PC-3 (cell line): ENCODE results near the gene PTPN22. TPM values are rescaled to one million over a fixed set of nuclear protein-coding genes. Genes with fewer than 3 reads are reported as not detected.
A peak's percentile ranks its signal among the peaks of the same experiment; 100 is the strongest.

Experiments used
- ATAC-seq: fragments of 200-7000 bp; cut with Tn5 transposase; 2 replicates; pipeline ENCODE4 v1.9.1; 2020; ENCODE audit warnings: mild to moderate bottlenecking, moderate library complexity
- BruUV-seq: library from RNA; stranded (reverse); fragments of 400-500 nt; replicated peaks from 2 replicates; lab custom pipeline; 2021; lab: Mats Ljungman, UMichigan
- CTCF ChIA-PET: fragments of 300-600 bp; sonication (Branson Sonifier 250); formaldehyde crosslinking; loops from one replicate; lab custom pipeline; 2022; ENCODE audit warnings: antibody characterized with exemption; lab: Charles Lee
- POLR2A ChIA-PET: fragments of 300-600 bp; sonication (Branson Sonifier 250); formaldehyde crosslinking; loops from one replicate; lab custom pipeline; 2022; ENCODE audit warnings: antibody characterized with exemption; ENCODE audit not compliant: unreplicated experiment; lab: Charles Lee
- DNase-seq: peaks from one replicate; pipeline ENCODE4 v3.0.0-alpha.2; 2015
- H2AFZ ChIP-seq: fragments of 300-600 bp; sonication (generic); 2 replicates; pipeline ENCODE4 v1.6.0; 2016; ENCODE audit warnings: antibody characterized with exemption, low read length
- H3F3A ChIP-seq: fragments of 300-600 bp; sonication (generic); one replicate; pipeline ENCODE4 v1.6.0; 2017; ENCODE audit warnings: antibody characterized with exemption, low read length, control low read depth, mild to moderate bottlenecking; ENCODE audit not compliant: unreplicated experiment
- H3K27ac ChIP-seq: fragments of 300-600 bp; sonication (generic); 2 replicates; pipeline ENCODE4 v1.5.1; 2016; ENCODE audit warnings: mild to moderate bottlenecking, low read length
- H3K27me3 ChIP-seq: fragments of 300-600 bp; sonication (generic); 2 replicates; pipeline ENCODE4 v1.6.1; 2016; ENCODE audit warnings: low read length, mixed read lengths
- H3K36me3 ChIP-seq: fragments of 300-600 bp; sonication (generic); 2 replicates; pipeline ENCODE4 v1.6.1; 2016; ENCODE audit warnings: low read depth, mixed run types, low read length, mixed read lengths
- H3K4me1 ChIP-seq: fragments of 300-600 bp; sonication (generic); 2 replicates; pipeline ENCODE4 v1.5.1; 2016; ENCODE audit warnings: low read length; ENCODE audit not compliant: insufficient read depth
- H3K4me2 ChIP-seq: fragments of 300-600 bp; sonication (generic); 2 replicates; pipeline ENCODE4 v1.6.0; 2016; ENCODE audit warnings: low read length
- H3K4me3 ChIP-seq: fragments of 300-600 bp; sonication (generic); 2 replicates; pipeline ENCODE4 v1.5.1; 2016; ENCODE audit warnings: mild to moderate bottlenecking, low read length, mixed read lengths
- H3K79me2 ChIP-seq: fragments of 300-600 bp; sonication (generic); 2 replicates; pipeline ENCODE4 v1.6.1; 2017; ENCODE audit warnings: low read length, mixed read lengths
- H3K9ac ChIP-seq: fragments of 300-600 bp; sonication (generic); 2 replicates; pipeline ENCODE4 v1.6.0; 2016; ENCODE audit warnings: mild to moderate bottlenecking, low read length
- H3K9me2 ChIP-seq: fragments of 300-600 bp; sonication (generic); replicated peaks from 2 replicates; pipeline ENCODE4 v1.6.1; 2016; ENCODE audit warnings: mixed run types, low read length, mixed read lengths
- H3K9me3 ChIP-seq: fragments of 300-600 bp; sonication (generic); 2 replicates; pipeline ENCODE4 v1.6.1; 2016; ENCODE audit warnings: low read length, mixed read lengths
- H4K20me1 ChIP-seq: fragments of 300-600 bp; sonication (generic); 2 replicates; pipeline ENCODE4 v1.6.1; 2016; ENCODE audit warnings: low read length, mixed read lengths
- CTCF ChIP-seq: fragments of 300-600 bp; sonication (generic); conservative IDR thresholded peaks from 2 replicates; pipeline ENCODE4 v1.5.1; 2017; ENCODE audit warnings: antibody characterized with exemption, low read depth, mild to moderate bottlenecking, low read length
- EZH2 ChIP-seq: fragments of 300-600 bp; sonication (generic); IDR thresholded peaks from one replicate; pipeline ENCODE4 v1.6.1; 2017; ENCODE audit warnings: antibody characterized with exemption, mild to moderate bottlenecking, low read length; ENCODE audit not compliant: unreplicated experiment
- EZH2phosphoT487 ChIP-seq: fragments of 300-600 bp; sonication (generic); IDR thresholded peaks from 2 replicates; pipeline ENCODE4 v1.6.1; 2018; ENCODE audit warnings: mild to moderate bottlenecking, antibody characterized with exemption, low read length, borderline replicate concordance
- intact Hi-C: fragments of 100-400 bp; cut with micrococcal nuclease; formaldehyde crosslinking; loops from 2 replicates; pipeline ENCODE4 v1.9.0; 2023
- total RNA-seq: library from RNA; depleted of rRNA; stranded (reverse); fragments of >200 nt; gene quantifications from 2 replicates; pipeline ENCODE4 v1.2.3, GENCODE V29; 2014

The PTPN22 gene
- total RNA-seq, 1 experiment from 2014 or later, result 0.04 TPM

- peak; percentile 79 for ATAC-seq
Measured at GRCh38 chr1:113804421-113805255, 66.9 kb downstream of the PTPN22 start.

DNA sequence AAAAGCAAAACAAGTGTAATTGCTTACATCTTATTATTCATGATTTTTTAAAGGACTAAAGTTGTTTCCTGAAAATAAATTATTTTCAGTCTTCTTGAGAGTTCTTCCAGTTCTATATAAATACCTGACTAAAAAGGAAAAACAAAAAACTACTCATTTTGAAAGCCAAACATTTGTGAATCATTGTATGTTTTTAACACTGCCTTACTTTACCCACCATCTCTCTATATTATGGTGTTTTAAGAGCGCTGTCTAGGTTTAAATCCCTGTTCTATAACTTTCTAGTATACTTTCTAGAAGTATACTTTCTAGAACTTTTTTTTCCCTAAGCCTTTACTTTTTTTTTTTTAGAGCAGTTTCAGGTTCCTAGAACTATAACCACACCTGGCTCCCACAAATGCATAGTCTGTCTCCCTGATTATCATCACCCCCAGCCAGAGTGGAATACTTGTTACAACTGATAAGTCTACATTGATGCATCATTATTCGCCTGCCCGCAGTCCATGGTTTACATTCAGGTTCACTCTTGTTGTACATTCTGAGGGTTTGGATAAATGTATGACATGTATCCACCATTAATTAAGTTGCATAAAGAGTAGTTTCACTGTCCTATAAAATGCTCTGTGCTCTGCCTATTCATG is 69.0 kb downstream of the PTPN22 start:
- intact Hi-C loops, result no loop called here
- H3K9ac ChIP-seq, result no peak overlapping the region
- TF ChIP-seq EZH2phosphoT487, result no peak
- TF ChIP-seq CTCF, result no peak
- no TSS peak for BruUV-seq
- H3K36me3 ChIP-seq, result no peaks in the 10 kb centered on the region; the same call in 1 of the 2 replicates
- peaks cover 13% of the 10 kb centered on the region for H3K4me1 ChIP-seq
- no peak overlapping the region for H3K4me2 ChIP-seq
- ATAC-seq, result no peak
- no peak overlapping the region for H3K4me3 ChIP-seq
- no peaks in the 10 kb centered on the region for H3K27me3 ChIP-seq
- H3K79me2 ChIP-seq, result peaks cover 98% of the 10 kb centered on the region
- ChIA-PET CTCF (no interaction called here), POLR2A (no interaction called here)
- H3K9me2 ChIP-seq, result no peaks in the 10 kb centered on the region
- no peaks in the 10 kb centered on the region for H3K9me3 ChIP-seq
- H3F3A ChIP-seq, result no peaks in the 10 kb centered on the region
- DNase-seq, result no peak
- H4K20me1 ChIP-seq, result peaks cover 15% of the 10 kb centered on the region; the same call in 1 of the 2 replicates
- no peak overlapping the region for H2AFZ ChIP-seq
- no peak overlapping the region for H3K27ac ChIP-seq

More at GRCh38 chr1:113804421-113805255, 66.9 kb downstream of the PTPN22 start:
- Histone ChIP-seq H3K27ac (no peak overlapping the region), H3K9me3 (no peaks in the 10 kb centered on the region), H3K36me3 (no peaks in the 10 kb centered on the region), H3K9ac (no peak overlapping the region), H2AFZ (no peak overlapping the region), H3K4me1 (peaks cover 26% of the 10 kb centered on the region), H3K27me3 (no peaks in the 10 kb centered on the region), H3K4me3 (no peak overlapping the region), H3K79me2 (peaks cover 98% of the 10 kb centered on the region), H3K4me2 (peak overlapping the region; percentile 18; the same call in 1 of the 2 replicates), H3K9me2 (no peaks in the 10 kb centered on the region), H3F3A (no peaks in the 10 kb centered on the region), H4K20me1 (peaks cover 21% of the 10 kb centered on the region)
- DNase-seq, result peak; percentile 65
- no TSS peak for BruUV-seq
- CTCF ChIA-PET, result interaction anchor here (0.6 kb wide), 1 partner anchor 100 kb away, joined by 3 read pairs; no protein-coding TSS in a partner anchor
- intact Hi-C loops, result no loop called here
- no peak for TF ChIP-seq EZH2
- no peak for TF ChIP-seq EZH2phosphoT487
- no peak for TF ChIP-seq CTCF
- POLR2A ChIA-PET, result interaction anchor here (1.1 kb wide), 1 partner anchor 12 kb away, joined by 11 read pairs; no protein-coding TSS in a partner anchor
